GDM1 (cell line): ENCODE results near the gene CEP152.
A peak's percentile ranks its signal among the peaks of the same experiment; 100 is the strongest.
"Not testable (repeated sequence)": the region's sequence is repeated elsewhere in the genome, so short reads cannot be mapped to it uniquely, and the experiment has no call there.

Source experiments
- DNase-seq: peaks from one replicate; lab custom pipeline; 2025; lab: John Stamatoyannopoulos, UW

CEP152 gene

GRCh38 chr15:48810414-48811324 is at the start of gene CEP152:
Gene CEP152 (minus strand): TSS chr15:48811069. CDS start chr15:48805649, 5,420 bp downstream.
- DNase-seq, result peak; percentile 100

GRCh38 chr15:48859426-48859825 is 48.6 kb upstream of the CEP152 start:
- no peak for DNase-seq

GRCh38 chr15:48858401-48858800 is 47.5 kb upstream of the CEP152 start:
- peak; percentile 7 for DNase-seq

GRCh38 chr15:48856942-48857341 is 46.1 kb upstream of the CEP152 start:
- no peak for DNase-seq

GRCh38 chr15:48855501-48856440 is 44.9 kb upstream of the CEP152 start:
- no peak for DNase-seq

- DNase-seq, result not testable (repeated sequence)
Measured at GRCh38 chr15:48854434-48854833, 43.6 kb upstream of the CEP152 start.

GRCh38 chr15:48851956-48852355 is 41.1 kb upstream of the CEP152 start:
- no peak for DNase-seq

GRCh38 chr15:48850648-48851047 is 39.8 kb upstream of the CEP152 start:
- DNase-seq, result no peak

GRCh38 chr15:48845123-48845522 is 34.3 kb upstream of the CEP152 start:
- no peak for DNase-seq

GRCh38 chr15:48842501-48842900 is 31.6 kb upstream of the CEP152 start:
- DNase-seq, result no peak

GRCh38 chr15:48834756-48835155 is 23.9 kb upstream of the CEP152 start:
- no peak for DNase-seq

GRCh38 chr15:48833526-48834239 is 22.8 kb upstream of the CEP152 start:
- no peak for DNase-seq

- DNase-seq, result no peak
Measured at GRCh38 chr15:48832648-48833047, 21.8 kb upstream of the CEP152 start.

- DNase-seq, result no peak
Measured at GRCh38 chr15:48828906-48829305, 18.0 kb upstream of the CEP152 start.

- no peak for DNase-seq
Measured at GRCh38 chr15:48828471-48828870, 17.6 kb upstream of the CEP152 start.

- DNase-seq, result no peak
Measured at GRCh38 chr15:48825075-48825474, 14.2 kb upstream of the CEP152 start.

GRCh38 chr15:48823706-48824105 is 12.8 kb upstream of the CEP152 start:
- DNase-seq, result no peak

GRCh38 chr15:48823237-48823636 is 12.4 kb upstream of the CEP152 start:
- DNase-seq, result no peak

- no peak for DNase-seq
Measured at GRCh38 chr15:48814286-48814685, 3.4 kb upstream of the CEP152 start.

- no peak for DNase-seq
Measured at GRCh38 chr15:48811325-48811958, 573 bp upstream of the CEP152 start.

GRCh38 chr15:48806151-48806550 is 4.7 kb downstream of the CEP152 start:
- no peak for DNase-seq

- no peak for DNase-seq
Measured at GRCh38 chr15:48805591-48805990, 5.3 kb downstream of the CEP152 start.
